ENCODE data around the gene IGFBP7.

IGFBP7 gene

DNA sequence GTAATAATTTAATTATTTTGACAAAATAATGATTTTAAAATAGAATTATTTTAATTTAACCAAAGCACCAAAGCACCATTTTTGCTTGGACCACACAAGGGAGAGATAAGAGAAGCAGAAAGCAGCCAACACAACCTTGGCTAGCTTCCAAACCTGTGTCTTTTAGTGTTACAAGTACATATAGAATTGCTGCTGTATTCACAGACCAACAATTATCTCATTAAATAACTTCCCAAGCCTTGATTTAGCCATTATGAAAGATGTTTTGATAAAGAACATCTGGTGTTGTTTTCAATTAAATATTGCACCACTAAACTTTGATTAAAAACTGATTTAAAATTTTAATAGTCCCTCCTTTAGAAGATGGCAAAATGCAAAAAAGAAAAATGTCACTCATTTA is 14.0 kb upstream of the IGFBP7 start:
- ChIA-PET POLR2A (no interaction called here), CTCF (interaction anchor here (1.5 kb wide), 1 partner anchor 16 kb away, joined by 3 read pairs; no protein-coding TSS in a partner anchor)
- DNase-seq (ENCODE audit: extremely low spot score) = no peak
- no peak for TF ChIP-seq CTCF (IDR thresholded peaks at IDR 0.05; ENCODE audit: control extremely low read depth, extremely low read depth, low read depth, missing control alignments)

DNA sequence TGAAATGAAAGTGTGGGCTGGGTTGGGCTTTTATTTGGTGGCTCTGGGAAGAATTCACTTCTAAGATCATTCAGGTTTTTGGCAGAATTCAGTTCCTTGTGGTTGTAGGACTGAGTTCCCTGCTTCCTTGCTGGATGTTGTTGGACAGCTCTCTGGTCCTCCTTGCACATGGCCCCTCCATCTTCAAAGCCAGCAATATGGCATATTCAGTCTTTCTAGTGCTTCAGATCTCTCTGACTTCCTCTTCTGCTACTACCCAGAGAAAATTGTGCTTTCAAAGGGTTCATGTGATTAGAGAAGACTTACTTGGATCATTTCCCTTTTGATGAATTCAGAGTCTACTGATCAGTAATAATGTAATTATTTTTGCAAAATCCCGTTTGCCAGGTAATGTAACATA is 12.8 kb upstream of the IGFBP7 start:
- POLR2A ChIA-PET = no interaction called here

GRCh38 chr4:57119054-57119651 is 9.0 kb upstream of the IGFBP7 start:
- DNase-seq (ENCODE audit: extremely low spot score) = no peak
- no peak for TF ChIP-seq CTCF (IDR thresholded peaks at IDR 0.05; ENCODE audit: control extremely low read depth, extremely low read depth, low read depth, missing control alignments)
- CTCF ChIA-PET = interaction anchor here (0.9 to 1.0 kb wide), 2 partner anchors 12 to 45 kb away, joined by 3 to 4 read pairs; no protein-coding TSS in a partner anchor
- POLR2A ChIA-PET = no interaction called here

More for the DNA sequence above, 12.8 kb upstream of the IGFBP7 start:
- no peak for TF ChIP-seq CTCF (IDR thresholded peaks at IDR 0.05; ENCODE audit: control extremely low read depth, extremely low read depth, low read depth, missing control alignments)
- CTCF ChIA-PET = interaction anchor here (1.1 to 1.5 kb wide), 2 partner anchors 15 to 40 kb away, joined by 3 read pairs; no protein-coding TSS in a partner anchor
- no peak for DNase-seq (ENCODE audit: extremely low spot score)

- ChIA-PET POLR2A (no interaction called here), CTCF (interaction anchor here (0.9 kb wide), 1 partner anchor 46 kb away, joined by 3 read pairs; no protein-coding TSS in a partner anchor)
- DNase-seq (ENCODE audit: extremely low spot score) = no peak
- no peak for TF ChIP-seq CTCF (IDR thresholded peaks at IDR 0.05; ENCODE audit: control extremely low read depth, extremely low read depth, low read depth, missing control alignments)
Measured at GRCh38 chr4:57117491-57117890, 7.3 kb upstream of the IGFBP7 start.

DNA sequence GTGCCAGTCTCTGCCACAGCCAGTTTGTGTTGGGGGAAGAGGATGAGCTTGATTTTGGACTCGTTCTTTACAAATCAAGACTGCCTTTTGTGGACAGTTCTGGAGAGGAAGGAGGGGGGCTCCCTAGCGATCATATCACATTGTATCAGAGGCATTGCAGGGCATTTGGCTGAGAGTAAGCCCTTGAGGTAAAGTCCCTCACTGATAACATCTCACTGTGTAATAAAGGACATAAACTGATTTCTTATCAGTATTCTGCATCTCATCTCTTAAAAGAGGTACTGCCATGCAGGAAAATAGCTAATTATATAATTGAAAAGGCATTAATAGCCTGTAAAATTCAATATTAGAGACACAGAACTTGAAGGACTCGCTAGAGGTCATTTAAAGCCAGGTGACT is 6.1 kb upstream of the IGFBP7 start:
- no peak for DNase-seq (ENCODE audit: extremely low spot score)
- ChIA-PET POLR2A (no interaction called here), CTCF (interaction anchor here (1.1 to 1.3 kb wide), 2 partner anchors 9 to 47 kb away, joined by 3 to 5 read pairs; no protein-coding TSS in a partner anchor)
- no peak for TF ChIP-seq CTCF (IDR thresholded peaks at IDR 0.05; ENCODE audit: control extremely low read depth, extremely low read depth, low read depth, missing control alignments)

DNA sequence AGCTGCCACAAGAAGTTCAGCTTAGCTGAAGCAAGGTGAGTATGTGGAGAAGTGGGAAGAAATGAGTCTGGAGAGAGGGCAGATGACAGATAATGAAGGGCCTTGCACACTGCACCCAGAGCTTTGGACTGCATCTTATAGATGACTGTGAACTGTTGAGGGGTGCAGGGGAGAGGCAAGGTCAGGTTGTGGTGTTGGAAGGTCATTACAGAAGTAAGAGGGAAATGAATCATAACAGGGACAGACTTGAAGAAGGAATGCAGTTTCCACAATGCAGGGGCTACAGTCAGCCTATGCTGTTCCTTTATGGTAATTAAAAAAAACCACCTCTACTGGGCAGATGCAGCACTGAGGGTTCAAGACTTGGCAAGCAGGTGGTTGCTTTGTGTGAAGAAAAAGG is 4.8 kb upstream of the IGFBP7 start:
- DNase-seq (ENCODE audit: extremely low spot score) = no peak
- ChIA-PET CTCF (interaction anchor here (1.1 to 1.3 kb wide), 2 partner anchors 11 to 48 kb away, joined by 3 to 5 read pairs; no protein-coding TSS in a partner anchor), POLR2A (no interaction called here)
- TF ChIP-seq CTCF (IDR thresholded peaks at IDR 0.05; ENCODE audit: control extremely low read depth, extremely low read depth, low read depth, missing control alignments) = no peak
